Suppressor macrophage (primary cell): Measurements from ENCODE around the gene SCML1.
"Not testable (repeated sequence)": the region's sequence is repeated elsewhere in the genome, so short reads cannot be mapped to it uniquely, and the experiment has no call there.

Source experiments
- DNase-seq, 4 experiments: peaks; one replicate each; pipeline ENCODE4 v3.0.0-alpha.2; 2020 to 2022

The SCML1 gene

DNA sequence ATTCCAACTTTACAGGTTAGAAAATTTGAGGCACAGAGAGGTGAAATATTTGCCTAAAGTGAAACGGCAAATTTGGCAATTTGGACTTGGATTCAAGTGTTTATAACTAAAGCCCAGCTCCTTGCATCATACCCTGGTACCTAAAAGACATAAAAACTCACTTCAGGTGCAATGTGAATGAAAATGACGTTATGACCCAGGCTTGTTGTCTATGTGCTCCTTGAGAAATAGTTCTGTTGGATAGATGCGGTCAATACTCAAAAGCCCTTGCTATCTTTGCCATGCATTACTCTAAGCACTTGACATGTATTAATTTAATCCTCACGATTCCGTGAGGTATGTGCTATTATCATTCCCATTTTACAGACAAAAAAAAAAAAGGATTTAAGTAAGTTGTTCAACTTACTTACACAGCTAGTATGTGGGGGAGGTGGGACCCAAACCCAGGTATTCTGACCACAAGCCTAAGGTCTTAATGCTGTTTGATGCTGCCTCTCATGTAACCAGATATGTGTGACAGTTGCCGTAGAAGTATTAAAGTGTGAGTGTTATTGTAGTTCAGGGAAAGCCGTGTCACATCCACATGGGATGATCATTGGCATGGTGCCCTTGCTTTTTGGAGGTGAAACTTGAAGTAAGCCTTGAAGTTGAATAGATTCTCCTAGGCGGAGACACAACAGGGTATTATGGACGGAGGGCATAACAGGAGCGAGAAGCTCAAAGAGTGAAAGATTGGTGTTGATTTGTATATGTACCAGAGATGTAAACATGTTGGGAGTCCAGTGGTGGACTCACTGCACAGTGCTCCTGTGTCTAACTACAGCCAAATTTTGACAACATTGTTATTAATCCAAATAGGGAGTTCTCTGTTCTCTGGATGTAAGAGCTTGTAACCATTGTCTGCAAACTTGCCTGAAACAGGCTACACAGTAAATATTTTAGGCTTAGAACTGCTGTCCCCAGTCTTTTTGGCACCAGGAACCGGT lies 3.1 kb downstream of the SCML1 start:
- no peak for DNase-seq

DNA sequence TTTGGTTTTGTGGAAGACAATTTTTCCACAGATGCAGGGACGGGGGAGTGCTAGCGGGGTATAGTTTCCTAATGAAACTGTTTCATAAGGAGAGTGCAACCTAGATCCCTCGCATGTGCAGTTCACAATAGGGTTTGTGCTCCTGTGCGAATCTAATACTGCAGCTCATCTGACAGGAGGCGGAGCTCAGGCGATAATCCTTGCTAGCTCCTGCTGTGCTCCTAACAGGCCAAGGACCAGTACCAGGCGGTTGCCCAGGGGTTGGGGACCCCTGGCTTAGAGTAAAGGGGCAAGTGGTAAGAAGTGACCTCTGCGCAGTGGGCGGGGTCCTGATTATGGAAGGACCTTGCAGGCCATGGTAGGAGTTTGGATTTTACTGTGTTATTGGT lies 3.8 kb downstream of the SCML1 start:
- DNase-seq = no peak

DNA sequence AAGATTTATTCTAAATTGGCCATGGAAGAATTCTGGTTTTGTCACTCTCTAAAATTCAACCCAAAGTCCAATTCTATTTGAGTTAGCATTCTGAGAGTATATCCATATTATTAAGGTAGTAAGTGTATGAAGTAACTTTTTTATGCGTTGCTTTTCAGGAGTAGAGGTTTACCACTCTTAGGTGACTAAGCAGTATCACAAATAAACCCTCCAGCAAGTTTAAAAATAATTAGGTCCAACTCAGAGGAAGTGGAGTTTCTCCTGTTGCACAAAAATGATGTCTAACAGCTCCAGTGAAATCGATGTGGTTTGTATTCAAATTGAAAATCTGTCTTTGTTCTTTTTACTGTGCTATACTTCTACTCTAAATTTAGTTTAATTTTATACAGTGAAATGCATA lies 6.6 kb downstream of the SCML1 start:
- peak in 1 of 4 experiments; percentile 6 for DNase-seq

DNA sequence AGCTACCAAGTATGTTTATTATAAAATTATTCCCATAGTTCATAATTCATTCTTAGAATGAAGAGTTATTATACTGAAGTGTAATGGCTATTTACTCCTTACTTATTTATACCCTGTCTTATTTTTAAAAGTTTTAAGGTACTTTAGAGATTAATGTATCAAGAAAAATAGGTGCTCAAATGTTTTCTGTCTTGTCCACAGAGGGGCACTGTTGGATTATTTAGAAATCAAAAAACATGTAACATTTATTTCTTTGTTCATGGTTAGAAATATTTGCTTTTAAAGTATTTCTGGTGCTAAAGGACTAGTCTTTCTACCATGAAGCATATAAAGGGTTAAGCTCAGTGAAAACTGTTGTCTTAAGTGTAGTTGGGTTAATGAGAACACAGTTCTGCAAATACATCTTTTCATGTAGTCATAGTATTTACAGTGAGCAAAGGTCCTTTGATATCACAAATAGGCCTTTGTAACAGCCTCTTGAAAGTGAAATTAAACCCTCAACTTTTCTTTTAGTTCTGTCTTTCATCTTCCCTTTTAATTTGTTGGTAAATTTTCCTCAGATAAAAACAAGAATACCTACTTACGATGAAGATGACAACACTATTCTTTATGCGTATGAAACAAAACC lies 7.7 kb downstream of the SCML1 start:
- no peak for DNase-seq

DNA sequence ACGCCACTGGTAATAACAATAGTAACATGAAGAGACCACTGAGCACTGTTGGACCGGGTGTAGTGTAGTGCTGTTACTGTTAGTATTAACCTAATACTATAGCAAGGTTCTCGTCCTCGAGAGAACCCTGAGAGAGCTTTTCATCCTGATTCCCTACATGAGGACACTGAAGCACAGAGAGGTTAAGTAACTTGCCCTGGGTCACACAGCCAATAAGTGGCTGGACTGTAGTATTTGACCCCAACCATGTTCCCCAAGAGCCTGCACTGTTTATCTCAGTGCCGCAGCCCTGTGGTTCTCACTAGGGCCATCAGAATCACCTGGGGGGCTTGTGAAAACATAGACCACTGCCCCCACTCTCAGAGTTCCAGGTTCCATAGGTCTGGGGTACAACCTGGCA lies 10.4 kb downstream of the SCML1 start:
- DNase-seq = no peak

DNA sequence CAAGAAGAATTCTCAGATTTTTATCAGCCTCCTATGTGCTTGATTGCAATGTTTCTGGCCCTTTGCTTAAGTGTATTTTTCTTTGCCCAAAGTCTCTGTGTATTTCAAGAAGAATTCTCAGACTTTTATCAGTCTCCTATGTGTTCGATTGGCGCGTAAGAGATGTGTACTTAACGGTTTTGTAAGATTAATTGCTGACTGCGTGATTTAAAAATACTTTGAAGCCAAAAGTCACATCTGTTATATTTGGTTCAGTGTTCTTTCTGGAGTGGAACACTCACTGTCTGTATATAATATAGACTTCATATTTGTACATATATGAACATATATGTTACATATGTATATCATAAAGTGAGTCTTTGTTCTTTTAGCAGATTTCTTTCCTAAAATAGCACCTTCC lies 11.4 kb downstream of the SCML1 start:
- no peak for DNase-seq

DNA sequence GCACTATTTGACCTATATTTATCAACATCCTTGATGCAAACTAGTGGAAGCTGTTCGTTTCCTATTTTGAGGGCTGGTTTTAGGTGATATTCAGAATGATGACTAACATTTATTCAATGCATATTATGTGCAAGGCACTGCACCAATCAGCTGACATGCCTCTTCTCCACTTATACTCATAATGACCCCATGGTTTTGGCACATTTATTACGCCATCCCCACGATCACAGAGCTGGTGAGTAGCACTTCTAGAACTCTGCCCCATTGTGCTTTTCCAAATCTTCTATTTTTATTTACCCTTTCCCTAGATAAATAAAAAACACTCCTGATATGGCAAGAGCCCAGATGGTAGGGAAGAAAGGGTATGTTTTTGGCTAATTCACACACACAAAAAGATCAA lies 13.1 kb downstream of the SCML1 start:
- peak in 1 of 4 experiments; percentile 10 for DNase-seq

DNA sequence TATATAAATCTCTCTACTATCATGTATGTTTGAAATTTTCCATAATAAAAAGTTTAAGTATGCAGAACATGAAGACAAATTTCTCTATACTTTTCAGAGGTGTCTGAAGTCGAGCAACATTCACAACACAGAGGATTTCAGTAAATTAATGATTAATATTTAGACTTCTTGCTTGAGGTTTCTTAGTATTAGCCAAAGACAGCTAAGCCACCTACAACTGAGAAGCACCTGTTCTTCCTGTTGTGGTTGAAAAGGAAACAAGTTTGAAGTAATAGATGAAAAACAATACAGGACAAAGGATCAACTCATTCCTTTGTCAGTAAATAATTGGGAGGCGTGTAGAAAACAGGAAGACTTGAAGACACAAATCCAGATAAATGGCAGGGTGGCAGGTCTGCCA lies 21.1 kb downstream of the SCML1 start:
- DNase-seq = no peak

DNA sequence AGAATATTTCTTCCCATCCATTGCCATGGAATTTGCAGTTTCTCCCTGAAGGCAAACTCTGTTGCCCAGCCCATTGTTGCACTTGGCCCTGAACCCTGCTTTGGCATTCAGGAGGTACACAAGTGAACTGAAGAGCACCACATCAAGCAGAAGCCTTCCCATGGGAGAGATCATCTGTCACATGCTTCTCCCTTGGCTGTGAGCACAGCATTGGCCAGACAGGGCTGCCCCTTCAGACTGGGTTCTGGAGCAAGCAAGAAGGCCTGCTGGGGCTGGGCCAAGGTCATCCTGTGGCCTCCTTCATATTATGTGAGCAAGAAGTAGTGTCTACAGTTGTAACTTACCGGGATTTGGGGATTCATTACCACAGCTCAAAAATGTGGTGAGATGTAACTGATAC lies 22.7 kb downstream of the SCML1 start:
- no peak for DNase-seq

DNA sequence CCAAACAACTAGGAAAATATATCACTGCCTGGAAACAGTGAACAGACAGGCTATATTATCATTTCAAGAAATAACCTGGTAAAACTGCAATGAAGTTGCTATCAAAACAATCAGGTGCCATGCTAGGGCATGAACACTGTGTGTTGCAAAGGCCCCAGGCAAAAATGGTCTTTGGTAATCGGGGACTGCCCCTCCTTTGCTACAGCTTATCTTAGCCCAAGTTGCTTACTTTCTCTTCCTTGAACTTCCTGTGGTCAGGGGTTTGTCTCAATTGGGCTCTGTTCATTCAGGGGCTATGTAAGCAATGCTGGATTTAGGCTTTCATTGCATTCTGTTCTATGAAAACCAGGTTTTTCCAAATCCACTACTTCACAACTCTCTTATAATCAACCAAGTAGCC lies 30.4 kb downstream of the SCML1 start:
- no peak for DNase-seq

DNA sequence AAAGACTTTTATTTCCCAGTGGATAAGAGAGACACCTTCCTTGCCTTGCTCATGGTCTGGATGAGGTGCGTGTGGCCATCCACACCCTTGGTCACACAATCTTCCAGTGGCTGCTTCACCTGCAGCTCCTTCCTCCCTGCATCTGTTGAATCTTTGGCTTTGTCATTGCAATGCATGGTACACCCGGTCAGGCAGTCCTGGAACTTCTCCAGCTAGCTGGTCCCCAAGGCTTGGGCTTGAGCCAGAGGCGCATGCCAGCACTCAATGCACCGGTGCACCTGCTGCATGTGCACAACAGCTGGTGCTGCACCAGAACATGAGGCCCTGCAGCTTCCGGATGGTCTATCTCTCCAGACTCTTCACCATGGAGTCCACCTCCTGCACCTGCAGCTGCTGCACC lies 31.7 kb downstream of the SCML1 start:
- no peak for DNase-seq

DNA sequence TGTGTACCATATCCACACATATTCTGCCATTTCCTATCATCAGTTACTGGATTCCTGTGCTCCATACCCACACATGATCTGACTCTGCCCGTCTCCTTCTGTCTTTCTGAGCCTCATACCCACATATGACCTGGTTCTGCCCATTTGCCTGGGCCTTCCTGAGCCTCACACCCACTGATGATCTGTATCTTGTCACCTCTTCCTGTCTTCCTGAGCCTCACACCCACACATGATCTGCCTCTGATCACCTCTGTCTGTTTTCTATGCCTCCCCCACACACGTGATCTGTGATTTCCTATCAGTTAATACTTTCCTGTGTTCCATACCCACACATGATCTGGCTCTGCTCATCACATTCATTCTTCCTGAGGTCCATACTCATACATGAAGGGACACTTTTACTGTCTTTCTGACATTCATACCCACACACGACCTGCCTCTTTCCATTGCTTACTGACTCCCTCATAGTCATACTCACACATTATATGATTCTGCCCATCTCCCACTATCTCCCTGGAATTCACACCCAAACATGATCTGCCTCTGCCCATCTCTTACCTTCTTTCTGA lies 32.5 kb downstream of the SCML1 start:
- DNase-seq = no peak

DNA sequence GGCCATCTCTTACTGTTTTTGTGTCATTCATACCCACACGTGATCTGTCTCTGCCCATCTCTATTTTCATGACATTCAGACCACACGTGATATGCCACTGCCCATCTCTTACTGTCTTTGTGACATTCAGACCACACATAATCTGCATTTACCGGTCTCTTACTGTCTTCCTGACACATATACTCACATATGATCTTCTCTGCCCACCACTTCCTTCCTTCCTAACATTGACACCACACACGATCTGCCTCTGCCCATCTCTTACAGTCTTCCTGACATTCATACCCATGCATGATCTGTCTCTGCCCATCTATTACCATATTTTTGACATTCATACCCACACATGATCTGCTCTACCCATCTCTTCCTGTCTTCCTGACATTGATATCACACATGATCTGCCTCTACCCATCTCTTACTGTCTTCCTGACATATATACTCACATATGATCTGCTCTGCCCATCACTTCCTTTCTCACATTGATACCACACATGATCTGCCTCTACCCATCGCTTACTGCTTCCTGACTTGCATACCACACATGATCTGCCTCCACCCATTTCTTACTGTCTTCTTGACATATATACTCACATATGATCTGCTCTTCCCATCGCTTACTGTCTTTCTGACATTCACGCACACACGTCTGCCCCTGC lies 36.1 kb downstream of the SCML1 start:
- DNase-seq = no peak

DNA sequence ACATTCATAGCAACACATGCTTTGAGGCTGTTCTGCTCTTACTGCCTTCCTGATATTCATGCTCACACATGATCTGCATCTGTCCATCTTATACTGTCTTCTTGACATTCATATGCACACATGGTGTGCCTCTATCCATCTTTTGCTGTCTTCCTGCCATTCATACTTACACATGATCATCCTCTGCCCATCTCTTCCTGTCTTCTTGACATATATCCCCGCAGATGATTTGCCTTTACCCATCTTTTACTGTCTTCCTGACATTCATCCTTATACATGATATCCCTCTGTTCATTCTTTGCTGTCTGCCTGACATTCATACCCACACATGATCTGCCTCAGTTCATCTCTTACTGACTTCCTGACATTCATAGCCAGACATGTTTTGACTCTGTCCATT lies 36.8 kb downstream of the SCML1 start:
- no peak for DNase-seq

DNA sequence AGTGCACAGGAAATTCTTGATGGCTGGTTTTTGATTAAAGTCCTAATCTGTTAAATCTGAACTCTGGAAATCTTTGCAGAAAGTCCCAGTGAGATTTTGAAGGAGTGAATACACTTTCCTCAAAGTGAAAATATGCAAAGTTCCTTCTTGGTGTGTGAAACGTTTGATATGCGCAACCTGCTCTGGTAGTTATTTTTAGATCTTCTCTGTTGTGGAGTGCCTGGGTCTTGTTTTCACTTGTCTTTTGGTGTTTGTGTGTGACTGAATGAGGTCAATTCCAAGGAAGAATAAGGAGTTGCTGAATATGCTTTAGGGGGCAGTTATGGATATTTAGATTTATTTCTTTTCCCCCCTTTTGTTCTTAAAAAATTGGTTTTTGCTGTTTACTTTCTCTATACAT lies 41.7 kb downstream of the SCML1 start:
- DNase-seq = no peak

DNA sequence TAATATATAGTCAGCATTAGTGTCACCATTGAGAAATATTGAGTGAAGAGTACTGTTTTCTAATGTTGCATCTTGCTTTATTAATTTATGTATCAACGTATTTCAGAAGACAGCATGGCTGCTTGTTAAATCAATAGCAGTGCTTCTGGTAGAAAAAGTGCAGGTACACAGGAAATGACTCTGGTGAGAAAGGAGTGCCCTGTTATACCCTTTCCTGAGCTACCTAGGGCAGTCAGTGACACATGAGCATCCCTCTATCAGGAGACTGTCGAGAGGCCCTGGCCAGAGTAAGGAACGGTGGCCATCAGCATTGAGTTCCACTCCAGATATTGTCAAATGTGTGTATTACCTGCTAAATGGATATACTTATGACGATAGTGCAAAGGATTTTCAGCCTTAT lies 42.1 kb downstream of the SCML1 start:
- no peak for DNase-seq

DNA sequence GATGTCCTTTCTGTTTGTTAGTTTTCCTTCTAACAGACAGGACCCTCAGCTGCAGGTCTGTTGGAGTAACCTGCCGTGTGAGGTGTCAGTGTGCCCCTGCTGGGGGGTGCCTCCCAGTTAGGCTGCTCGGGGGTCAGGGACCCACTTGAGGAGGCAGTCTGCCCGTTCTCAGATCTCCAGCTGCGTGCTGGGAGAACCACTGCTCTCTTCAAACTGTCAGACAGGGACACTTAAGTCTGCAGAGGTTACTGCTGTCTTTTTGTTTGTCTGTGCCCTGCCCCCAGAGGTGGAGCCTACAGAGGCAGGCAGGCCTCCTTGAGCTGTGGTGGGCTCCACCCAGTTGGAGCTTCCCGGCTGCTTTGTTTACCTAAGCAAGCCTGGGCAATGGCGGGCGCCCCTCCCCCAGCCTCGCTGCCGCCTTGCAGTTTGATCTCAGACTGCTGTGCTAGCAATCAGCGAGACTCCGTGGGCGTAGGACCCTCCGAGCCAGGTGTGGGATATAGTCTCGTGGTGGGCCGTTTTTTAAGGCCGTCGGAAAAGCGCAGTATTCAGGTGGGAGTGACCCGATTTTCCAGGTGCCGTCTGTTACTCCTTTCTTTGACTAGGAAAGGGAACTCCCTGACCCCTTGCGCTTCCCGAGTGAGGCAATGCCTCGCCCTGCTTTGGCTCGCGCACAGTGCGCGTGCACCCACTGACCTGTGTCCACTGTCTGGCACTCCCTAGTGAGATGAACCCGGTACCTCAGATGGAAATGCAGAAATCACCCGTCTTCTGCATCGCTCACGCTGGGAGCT lies 49.5 kb downstream of the SCML1 start:
- not testable (repeated sequence) for DNase-seq

DNA sequence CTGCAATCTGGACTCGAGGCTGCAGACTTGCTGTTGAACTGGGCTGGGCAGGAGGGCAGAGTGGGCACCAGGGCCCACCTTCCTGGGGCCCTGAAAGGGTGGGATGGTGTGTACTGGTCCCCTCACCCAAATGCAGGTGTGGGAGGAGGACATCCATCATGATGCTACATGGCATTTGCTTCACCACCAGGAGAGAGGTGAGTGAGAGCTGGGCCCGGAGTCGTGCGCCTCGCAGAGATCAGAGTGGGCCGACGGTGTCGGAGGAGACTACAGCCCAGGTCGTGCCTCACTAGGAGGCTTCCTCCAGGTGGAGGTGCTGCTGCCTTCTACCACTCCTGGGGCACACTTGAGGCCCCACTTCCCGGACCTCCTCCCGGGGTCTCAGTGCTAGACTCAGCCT lies 50.3 kb downstream of the SCML1 start:
- DNase-seq = no peak

DNA sequence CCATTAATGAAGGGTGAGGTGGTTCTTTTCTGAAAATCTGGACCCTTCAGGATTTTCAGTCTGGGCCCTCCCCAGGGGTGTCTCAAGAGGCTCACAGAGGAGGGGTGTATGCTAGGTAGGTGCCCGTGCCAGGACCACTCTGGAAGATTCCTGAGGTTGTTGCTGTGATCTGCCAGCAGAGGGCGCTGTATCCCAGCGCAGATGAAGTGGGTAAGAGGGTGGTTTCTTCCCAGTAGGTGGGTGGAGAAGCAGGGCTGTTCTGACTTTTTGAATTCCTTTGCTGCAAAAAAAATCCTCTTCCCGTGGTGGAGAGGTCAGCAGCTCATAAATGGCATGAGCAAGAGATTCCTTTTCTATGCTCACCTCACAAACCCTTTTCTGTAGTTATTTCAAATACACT lies 51.1 kb downstream of the SCML1 start:
- DNase-seq = peak; percentile 32 to 60 (median 40)

DNA sequence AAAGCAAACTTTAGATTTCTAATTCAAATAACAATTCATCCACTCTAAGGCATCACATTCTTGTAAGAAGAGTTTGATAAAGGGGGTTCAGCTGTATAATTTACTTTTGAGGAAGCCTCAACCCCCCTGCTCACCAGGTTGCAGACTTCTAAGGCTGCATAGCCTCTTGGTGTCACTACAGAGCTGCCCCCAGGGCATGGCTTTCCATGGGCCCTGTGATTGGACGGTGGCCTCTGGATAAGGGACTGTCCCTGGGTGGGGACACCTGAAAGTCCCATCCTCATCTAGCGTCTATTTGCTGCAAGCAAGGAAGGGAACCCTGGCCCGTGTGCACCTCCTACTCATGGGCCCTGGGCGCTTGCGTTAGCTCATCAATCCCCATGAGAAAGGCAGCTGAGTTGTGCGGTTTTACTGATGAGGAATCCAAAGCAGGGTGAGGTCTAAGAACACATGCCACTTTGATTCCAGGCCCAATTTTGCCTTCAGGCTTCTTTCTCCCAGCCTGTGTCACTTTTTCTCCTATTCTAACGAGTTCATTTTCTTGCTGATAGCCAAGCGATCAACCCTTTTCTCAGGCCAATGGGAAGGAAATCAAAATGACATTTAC lies 51.8 kb downstream of the SCML1 start:
- no peak for DNase-seq

DNA sequence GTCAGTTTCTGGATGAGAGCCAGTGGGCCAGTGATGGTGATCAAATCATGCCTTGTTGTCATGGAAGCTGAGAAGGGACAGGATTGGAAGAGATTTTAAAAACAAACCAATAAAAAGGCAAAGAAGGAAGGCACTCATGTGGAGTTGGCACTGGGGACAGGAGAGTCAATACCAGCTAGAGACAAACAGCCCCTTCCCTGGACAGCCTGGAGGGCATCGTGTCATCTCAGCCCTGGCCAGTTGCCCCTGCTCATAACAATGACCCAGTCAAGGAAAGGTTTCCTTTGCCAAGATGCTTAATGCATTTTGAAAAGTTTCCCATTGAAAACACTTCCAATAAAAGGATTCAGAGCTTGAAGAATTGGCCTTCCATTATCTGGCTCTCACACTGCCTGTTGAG lies 55.5 kb downstream of the SCML1 start:
- no peak for DNase-seq

DNA sequence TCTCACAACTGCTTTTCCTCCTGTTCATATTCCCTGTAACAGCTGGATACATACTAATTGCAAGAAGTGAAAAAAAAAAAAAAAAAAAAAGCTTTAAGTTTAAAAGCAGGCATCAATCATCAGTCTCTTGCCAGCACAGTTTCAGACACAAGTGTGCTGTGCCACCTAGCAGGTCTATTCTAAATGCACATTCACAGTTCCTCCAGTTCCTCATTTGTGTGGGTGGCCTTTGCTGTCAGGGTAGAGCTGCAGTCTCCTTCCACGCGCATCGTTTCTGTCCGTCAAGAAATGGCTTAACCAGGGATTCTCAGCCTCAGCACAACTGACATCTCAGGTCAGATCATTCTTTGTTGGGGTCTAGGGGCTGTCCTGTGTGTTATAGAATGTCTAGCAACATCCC lies 61.6 kb downstream of the SCML1 start:
- peak in 3 of 4 experiments; percentile 8 to 18 (median 10) for DNase-seq
